Stimulated activated CD8-positive, alpha-beta memory T cell treated with anti-CD3 and anti-CD28 coated beads, Interleukin-15, amount 100 ng/mL, for 1 hour (primary cell): Measurements from ENCODE around the gene GALNS.

Experiments
- DNase-seq: peaks from one replicate; pipeline ENCODE4 v3.0.0-alpha.2; 2020; ENCODE audit warnings: low read depth

Gene GALNS

GRCh38 chr16:88817785-88818574 lies 38.8 kb downstream of the GALNS start:
- DNase-seq, result no peak

- DNase-seq, result no peak
Measured at GRCh38 chr16:88816736-88817535, 39.8 kb downstream of the GALNS start.

DNA sequence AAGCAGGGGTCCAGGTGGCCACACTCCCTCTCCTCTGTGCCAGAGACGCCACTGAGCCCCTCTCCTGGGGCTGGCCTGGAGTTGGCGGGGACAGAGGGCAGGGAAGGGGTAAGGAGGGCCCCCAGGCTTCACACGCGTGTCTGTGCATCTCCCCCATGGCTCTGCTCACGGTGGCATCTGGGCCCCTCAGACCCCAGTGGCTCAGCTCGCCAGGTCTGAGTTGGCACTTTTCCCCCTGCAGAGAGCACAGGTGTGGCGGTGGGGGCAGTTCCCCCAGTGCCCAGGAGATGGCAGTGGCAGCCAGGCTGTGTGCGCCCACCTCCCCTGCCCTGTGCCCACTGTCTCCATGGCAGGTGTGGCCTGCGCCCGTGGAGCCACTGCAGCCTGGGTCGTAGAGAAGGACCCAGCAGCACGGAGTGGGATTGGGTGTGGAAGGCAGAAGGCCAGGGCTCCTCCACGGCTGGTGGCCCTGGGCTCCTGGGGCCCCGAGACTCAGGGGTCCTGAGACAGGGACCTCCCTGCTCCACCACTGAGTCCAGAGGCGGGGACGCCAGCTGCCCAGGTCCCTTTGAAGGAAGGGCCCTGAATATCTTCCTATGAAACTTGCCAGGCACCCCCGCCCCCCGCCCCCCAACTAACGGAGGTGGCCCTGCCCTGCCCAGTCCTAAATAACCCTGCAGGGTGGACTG lies 40.7 kb downstream of the GALNS start:
- DNase-seq, result peak; percentile 20

GRCh38 chr16:88815227-88815626 lies 41.5 kb downstream of the GALNS start:
- DNase-seq, result no peak

- DNase-seq, result no peak
Measured at GRCh38 chr16:88814144-88814502, 42.6 kb downstream of the GALNS start.

DNA sequence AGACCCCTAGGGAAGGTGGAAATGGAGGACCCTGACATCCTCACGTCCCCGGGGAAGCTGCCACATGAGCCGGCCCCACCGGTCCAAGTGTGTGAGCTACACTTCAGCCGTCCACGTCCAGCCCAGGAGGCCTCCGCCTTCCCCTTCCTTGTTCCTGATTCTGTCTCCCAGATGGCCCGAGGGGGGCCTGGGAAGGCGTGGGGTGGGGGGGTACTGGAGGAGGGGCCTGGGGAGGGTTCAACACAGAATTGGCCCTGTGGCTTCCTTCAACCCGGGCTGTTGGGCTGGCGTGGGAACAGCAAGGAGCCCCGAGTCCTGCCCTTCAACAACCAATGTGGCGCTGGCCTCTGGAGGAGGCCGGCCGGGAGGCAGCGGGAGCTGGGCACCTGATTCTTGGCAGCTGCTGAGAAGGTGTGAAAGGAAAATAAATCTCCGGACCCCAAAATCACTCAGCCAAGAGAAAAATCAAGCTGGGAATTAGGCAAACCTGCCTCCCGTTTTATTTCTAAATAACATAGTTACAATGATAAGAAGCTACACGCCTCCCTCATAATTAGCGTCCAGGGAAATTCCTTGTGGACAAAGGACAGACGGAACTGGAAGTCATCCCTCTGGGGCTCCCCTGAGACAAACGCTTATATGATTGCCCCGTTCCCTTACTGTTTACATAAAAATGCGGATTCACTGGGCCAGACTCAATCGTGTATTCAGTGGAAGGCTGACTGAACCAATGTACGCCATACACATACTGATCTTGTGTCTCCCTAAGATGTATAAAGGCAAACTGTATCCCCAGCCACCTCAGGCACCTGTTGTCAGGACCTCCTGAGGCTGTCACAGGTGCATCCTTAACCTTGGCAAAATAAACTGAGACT lies 43.2 kb downstream of the GALNS start:
- DNase-seq, result no peak

- DNase-seq, result no peak
Measured at GRCh38 chr16:88812513-88813268, 44.1 kb downstream of the GALNS start.

DNA sequence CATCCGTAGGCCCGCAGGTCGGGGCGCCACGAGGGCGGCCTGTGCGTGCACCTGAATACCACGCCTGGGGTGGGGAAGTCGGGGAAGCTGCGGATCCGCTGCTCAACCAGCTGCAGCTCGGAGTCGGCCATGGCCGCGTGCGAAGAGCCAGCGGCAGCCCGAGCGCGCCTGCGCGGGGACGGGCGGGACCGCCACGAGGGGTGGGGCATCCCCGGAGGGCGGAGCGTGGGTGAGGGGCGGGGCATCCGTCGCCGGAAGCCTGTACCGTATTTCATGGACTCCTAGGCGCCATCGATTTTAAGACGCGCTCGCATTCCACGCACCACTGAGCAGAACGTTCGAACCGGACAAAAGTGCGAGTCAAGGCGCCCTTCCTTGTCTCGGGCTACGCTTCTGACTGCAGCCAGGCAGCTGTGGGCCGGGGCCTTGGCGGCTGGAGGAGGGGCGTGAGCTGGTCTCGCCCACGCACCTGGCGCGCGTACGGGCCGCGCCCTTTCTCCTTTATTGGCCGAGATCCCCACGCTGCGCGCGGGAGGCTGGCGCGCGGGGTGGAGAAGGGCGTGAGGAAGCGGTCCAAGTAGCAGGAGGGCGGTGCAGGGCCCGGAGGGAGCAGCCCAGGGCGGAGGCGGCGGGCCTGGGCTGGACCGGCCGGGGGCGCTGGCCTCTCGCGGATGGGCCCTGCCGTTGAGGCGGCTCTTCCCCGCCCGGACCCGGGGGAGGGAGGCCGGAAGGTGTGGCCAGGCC lies 44.8 kb downstream of the GALNS start, which contains the start of gene APRT:
Gene APRT (minus strand): TSS at position 160 of the 744 bp plus-strand sequence. CDS start 29 bp downstream, at position 131.
- peak; percentile 96 for DNase-seq

DNA sequence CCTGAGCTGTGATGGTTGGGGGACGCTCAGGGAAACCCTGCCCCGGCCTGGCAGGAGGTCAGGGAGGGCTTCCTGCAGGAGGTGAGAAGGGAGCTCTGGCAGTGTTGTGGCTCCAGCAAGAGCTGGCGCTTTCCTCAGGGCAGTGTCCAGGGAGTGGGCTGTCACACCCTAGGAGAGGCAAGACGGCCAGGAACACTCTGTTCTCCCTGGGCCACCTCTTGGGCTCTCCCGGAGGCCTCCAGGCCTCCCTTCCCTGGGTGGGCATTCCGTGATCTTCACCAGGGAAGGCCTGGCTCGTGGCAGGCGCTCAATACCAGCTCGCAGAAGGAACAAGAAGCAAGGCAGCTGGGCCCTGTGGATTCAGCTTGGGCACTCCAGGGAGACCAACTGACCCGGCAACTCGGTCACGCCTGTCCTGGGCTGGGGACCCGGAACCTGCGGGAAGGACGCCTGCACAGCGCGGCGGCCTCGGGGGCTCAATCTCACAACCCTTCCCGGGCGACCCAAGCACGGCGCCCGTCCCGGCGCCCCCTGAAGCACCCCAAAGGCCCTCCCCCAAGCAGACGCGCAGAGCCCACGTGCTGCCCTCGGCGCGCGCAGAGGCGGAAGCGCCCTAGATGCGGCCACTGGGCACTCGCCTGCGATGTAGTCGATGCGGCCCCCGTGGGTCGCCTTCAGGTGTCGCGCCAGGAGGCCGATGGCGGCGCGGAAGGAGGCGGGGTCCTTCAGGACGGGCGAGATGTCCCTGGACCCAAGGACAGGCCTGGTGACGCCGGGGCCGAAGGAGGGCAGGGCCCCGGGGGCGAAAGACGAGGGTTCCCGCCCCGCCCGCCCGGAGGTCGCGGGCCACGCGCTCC lies 45.6 kb downstream of the GALNS start:
- peak; percentile 23 for DNase-seq

DNA sequence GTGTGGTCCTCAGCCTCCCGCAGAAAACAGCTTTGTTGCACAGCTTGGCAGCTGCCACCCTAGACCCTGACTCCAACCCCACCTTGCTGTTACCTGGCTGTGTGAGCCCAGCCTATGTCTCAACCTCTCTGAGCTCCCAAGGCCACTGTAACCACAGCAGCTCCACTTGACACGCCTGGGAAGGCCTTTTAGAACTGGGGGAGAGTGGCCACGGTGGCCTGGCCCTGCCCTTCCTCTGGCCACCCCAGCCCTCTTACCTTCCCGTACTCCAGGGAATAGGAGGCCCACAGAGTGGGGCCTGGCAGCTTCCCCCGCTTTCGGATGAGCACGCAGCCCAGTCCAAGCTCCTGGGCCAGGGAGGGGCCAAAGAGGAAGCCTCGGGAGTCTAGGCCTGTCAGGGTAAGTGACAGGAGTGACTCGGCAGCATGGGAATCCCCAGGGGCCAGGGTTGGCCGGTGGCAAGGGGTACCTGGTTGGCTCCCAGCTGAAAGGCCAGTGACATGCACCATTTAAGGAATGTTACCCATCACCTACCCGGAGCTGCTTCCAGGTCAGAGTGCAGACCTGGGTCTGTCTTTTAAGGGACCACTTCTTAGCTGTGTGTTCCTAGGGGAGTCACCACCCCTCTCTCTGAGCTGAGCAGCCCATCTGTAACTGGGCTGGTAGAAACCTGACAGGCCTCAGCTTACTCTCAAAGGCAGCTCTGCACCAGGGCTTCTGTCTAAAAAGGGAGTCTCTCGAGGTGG lies 46.4 kb downstream of the GALNS start:
- no peak for DNase-seq

GRCh38 chr16:88809676-88810165 lies 47.0 kb downstream of the GALNS start:
- DNase-seq, result no peak

DNA sequence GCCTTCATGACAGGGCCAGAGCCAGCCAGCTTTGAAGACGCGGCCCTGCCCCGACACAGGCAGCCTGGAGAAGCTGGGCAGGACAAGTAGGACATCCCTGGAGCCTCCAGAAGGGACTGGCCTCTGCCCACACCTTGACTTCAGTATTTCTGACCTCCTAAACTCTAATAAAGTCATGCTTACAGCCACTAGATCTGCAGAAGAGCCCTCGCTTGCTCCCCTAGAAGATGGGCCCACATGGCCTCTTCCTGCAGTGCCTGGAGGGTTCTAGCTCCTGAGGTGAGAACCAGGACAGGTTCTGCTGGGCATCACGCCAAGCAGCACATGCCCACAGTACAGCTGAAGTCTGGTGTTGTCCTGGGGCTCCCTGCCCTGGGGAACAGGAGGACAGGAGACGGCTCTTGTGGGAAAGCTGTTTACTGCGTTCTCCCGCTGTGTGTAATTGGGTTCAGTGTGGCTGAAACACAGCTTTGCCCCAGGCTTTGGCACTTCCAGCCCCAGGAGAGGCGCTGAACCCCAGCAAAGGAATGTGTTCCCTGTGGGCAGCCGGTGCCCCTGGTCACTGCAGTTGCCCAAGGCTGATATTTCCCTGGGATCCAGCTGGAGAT lies 47.6 kb downstream of the GALNS start:
- DNase-seq, result no peak

DNA sequence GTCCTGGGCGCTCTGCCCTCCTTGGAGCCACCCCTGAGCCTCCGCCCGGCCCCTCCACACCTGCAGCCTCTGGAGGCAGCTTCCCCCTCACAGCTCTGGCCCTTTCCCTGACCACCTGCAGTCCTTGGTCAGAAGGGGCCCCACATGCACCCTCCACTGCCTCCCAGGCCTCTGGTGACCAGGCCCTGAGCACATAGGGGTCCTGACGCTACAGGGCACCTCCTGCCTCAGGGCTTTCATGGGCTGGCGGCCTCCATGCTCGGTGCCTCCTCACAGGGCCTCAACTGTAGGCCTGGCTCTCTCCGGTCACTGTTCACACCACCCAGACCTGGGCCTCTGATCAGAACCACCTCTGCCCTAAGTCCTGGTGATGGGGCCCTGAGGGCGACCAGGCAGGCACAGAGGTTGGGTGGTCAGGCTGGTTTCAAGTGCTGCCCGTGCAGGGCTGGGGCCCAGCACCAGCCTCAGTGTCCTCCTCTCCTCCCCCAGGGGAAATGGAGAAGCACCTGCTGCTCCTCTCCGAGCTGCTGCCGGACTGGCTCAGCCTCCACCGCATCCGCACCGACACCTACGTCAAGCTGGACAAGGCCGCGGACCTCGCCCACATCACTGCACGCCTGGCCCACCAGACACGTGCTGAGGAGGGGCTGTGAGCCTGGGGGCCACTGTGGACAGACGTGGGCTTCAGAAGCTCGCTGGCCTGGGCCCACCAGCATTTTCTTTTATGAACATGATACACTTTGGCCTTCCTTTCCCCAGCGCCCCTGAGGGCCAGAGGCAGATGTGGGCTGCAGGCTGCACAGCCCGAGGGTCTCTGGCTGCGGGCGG lies 48.9 kb downstream of the GALNS start:
- no peak for DNase-seq

- no peak for DNase-seq
Measured at GRCh38 chr16:88807142-88807625, 49.6 kb downstream of the GALNS start.

GRCh38 chr16:88806491-88807111 lies 50.1 kb downstream of the GALNS start:
- no peak for DNase-seq

DNA sequence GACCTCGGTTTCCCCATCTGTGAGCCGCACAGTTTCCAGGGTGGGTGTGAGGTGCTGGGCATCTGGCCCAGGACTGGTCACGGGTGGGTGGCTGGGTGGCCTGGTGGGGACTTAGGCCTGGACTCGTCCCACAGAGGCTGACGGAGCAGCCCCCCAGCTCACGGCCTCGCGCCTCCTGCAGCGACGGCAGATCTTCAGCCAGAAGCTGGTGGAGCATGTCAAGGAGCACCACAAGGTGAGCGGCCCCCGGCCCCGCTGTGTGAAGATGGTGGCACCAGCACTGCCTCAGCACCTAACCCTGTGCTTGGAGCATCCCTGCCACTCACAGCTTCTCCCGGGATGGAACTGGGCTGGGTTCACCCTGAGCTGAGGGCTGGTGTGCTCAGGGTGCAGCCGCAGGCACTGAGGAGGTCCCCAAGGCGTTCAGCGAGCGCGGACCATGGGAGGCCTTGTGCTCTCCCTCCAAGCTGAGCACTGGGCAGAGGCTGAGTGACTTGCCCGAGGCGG lies 50.8 kb downstream of the GALNS start:
- no peak for DNase-seq
